HEK293 (cell line): ENCODE results near the gene GRAMD4.
A peak's percentile ranks its signal among the peaks of the same experiment; 100 is the strongest.
"Not testable (repeated sequence)": the region's sequence is repeated elsewhere in the genome, so short reads cannot be mapped to it uniquely, and the experiment has no call there.

Experiments
- CTCF ChIA-PET: fragments of 350-600 bp; formaldehyde crosslinking; extraction: SDS; loops from one replicate; lab custom pipeline; 2021; ENCODE audit warnings: antibody characterized with exemption; lab: Yijun Ruan, JAX
- POLR2A ChIA-PET: fragments of 300-600 bp; formaldehyde crosslinking; extraction: SDS; loops from one replicate; lab custom pipeline; 2020; ENCODE audit warnings: antibody characterized with exemption, inconsistent platforms; lab: Yijun Ruan, JAX
- H3K27ac ChIP-seq: fragments of 200-500 bp; sonication (Bioruptor generic); 2 replicates; pipeline ENCODE4 v1.5.1; 2014; ENCODE audit warnings: low read depth, low read length, control low read depth, inconsistent platforms; ENCODE audit errors: extremely low read depth
- H3K36me3 ChIP-seq, 2 experiments: fragments of 200-500 bp in 1 of 2; sonication (Bioruptor generic) in 1 of 2; 1 replicate in 1 of 2; 2 replicates in 1 of 2; pipeline ENCODE4 v1.5.1; 2014 to 2017; ENCODE audit warnings: inconsistent platforms in 2 of 2, low read length in 2 of 2; ENCODE audit not compliant: control insufficient read depth in 2 of 2, insufficient read depth in 1 of 2
- H3K4me1 ChIP-seq: fragments of 200-500 bp; sonication (Bioruptor generic); 2 replicates; pipeline ENCODE4 v1.5.1; 2014; ENCODE audit warnings: mild to moderate bottlenecking, low read length, inconsistent platforms; ENCODE audit not compliant: control insufficient read depth, insufficient read depth
- H3K4me3 ChIP-seq: 2 replicates; pipeline ENCODE4 v1.5.1; 2011; ENCODE audit warnings: low read depth, mild to moderate bottlenecking, control low read depth, low read length, moderate library complexity
- H3K9me3 ChIP-seq: fragments of 200-500 bp; sonication (Bioruptor generic); 2 replicates; pipeline ENCODE4 v1.5.1; 2014; ENCODE audit warnings: low read depth, low read length, inconsistent platforms; ENCODE audit not compliant: control insufficient read depth, insufficient read depth
- EGR2 ChIP-seq: fragments of 450-650 bp; formaldehyde crosslinking; IDR thresholded peaks from 2 replicates; pipeline ENCODE4 v1.5.1; 2016; ENCODE audit warnings: low read depth, missing biosample characterization, missing genetic modification characterization
- GLIS1 ChIP-seq: fragments of 450-650 bp; formaldehyde crosslinking; IDR thresholded peaks from 2 replicates; pipeline ENCODE4 v1.5.1; 2016; ENCODE audit warnings: missing biosample characterization, missing genetic modification characterization
- GLIS2 ChIP-seq: fragments of 450-650 bp; formaldehyde crosslinking; IDR thresholded peaks from 2 replicates; pipeline ENCODE4 v1.5.1; 2016; ENCODE audit warnings: missing biosample characterization, missing genetic modification characterization
- HOXA7 ChIP-seq: sonication (generic); formaldehyde crosslinking; IDR thresholded peaks from 2 replicates; pipeline ENCODE4 v1.8.1; 2022; ENCODE audit warnings: missing genetic modification reagents, borderline replicate concordance
- MZF1 ChIP-seq: fragments of 450-650 bp; formaldehyde crosslinking; IDR thresholded peaks from 2 replicates; pipeline ENCODE4 v1.5.1; 2017; ENCODE audit warnings: missing biosample characterization, missing genetic modification characterization, borderline replicate concordance
- SETDB1 ChIP-seq: IDR thresholded peaks from one replicate; pipeline ENCODE4 v1.6.1; 2017; ENCODE audit warnings: mild to moderate bottlenecking, low read length, moderate library complexity, mixed read lengths; ENCODE audit not compliant: insufficient read length
- SP3 ChIP-seq: fragments of 450-650 bp; formaldehyde crosslinking; IDR thresholded peaks from 2 replicates; pipeline ENCODE4 v1.5.1; 2016; ENCODE audit warnings: missing biosample characterization, missing genetic modification characterization
- ZBTB1 ChIP-seq: fragments of 450-650 bp; formaldehyde crosslinking; IDR thresholded peaks from 2 replicates; pipeline ENCODE4 v1.5.1; 2016; ENCODE audit warnings: missing biosample characterization, missing genetic modification characterization
- ZBTB17 ChIP-seq: fragments of 450-650 bp; formaldehyde crosslinking; IDR thresholded peaks from 2 replicates; pipeline ENCODE4 v1.5.1; 2016; ENCODE audit warnings: missing biosample characterization, missing genetic modification characterization
- ZFHX2 ChIP-seq: fragments of 450-650 bp; formaldehyde crosslinking; conservative IDR thresholded peaks from 2 replicates; pipeline ENCODE4 v1.5.1; 2016; ENCODE audit warnings: missing biosample characterization, missing genetic modification characterization
- ZNF155 ChIP-seq: fragments of 450-650 bp; formaldehyde crosslinking; IDR thresholded peaks from 2 replicates; pipeline ENCODE4 v1.5.1; 2016; ENCODE audit warnings: missing biosample characterization, missing genetic modification characterization
- ZNF311 ChIP-seq: fragments of 450-650 bp; formaldehyde crosslinking; IDR thresholded peaks from 2 replicates; pipeline ENCODE4 v1.5.1; 2017; ENCODE audit warnings: missing biosample characterization, missing genetic modification characterization, borderline replicate concordance
- ZNF324 ChIP-seq: fragments of 450-650 bp; formaldehyde crosslinking; IDR thresholded peaks from 2 replicates; pipeline ENCODE4 v1.5.1; 2016; ENCODE audit warnings: missing biosample characterization, missing genetic modification characterization
- ZNF366 ChIP-seq: fragments of 450-650 bp; formaldehyde crosslinking; conservative IDR thresholded peaks from 2 replicates; pipeline ENCODE4 v1.5.1; 2016; ENCODE audit warnings: missing biosample characterization, missing genetic modification characterization
- ZNF677 ChIP-seq: fragments of 450-650 bp; IDR thresholded peaks from 2 replicates; pipeline ENCODE4 v1.5.0; 2018; ENCODE audit warnings: missing biosample characterization, mild to moderate bottlenecking, missing genetic modification characterization, moderate library complexity
- TF ChIP-seq, protein P1 (sequence below): fragments of 450-650 bp; formaldehyde crosslinking; IDR thresholded peaks from 2 replicates; pipeline ENCODE4 v1.5.1; 2016; ENCODE audit warnings: missing biosample characterization, missing genetic modification characterization
- TF ChIP-seq, protein P2 (sequence below): fragments of 450-650 bp; formaldehyde crosslinking; IDR thresholded peaks from 2 replicates; pipeline ENCODE4 v1.5.1; 2016; ENCODE audit warnings: missing biosample characterization, missing genetic modification characterization

The GRAMD4 gene

DNA sequence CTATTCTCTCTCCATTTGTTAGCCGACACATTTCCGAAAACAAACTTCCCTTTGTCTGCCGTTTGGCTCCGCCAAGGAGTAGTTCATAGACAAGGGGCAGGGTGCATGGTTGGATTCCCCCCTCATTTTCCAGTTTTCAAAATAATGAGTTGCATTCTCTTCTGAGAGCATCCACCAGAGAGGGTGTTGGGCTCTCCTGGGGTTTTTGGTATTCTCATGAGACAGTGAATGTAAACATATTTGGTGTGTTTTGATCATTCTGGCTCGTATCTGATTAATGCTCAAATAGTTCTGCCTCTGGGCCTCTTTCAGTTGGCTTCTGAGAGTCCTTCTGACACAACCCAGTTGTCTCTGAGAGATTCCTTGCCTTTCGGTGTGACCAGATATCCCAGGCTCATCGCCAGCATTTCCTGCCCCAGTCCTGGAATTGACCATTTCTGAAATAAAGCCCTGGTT lies 21.7 kb downstream of the GRAMD4 start:
- TF ChIP-seq ZNF311 (tag by site-specific recombination) (no peak), ZBTB1 (tag by site-specific recombination) (no peak), ZNF155 (no peak), GLIS2 (tag by site-specific recombination) (no peak), SP3 (tag by site-specific recombination) (no peak), SETDB1 (no peak), MZF1 (no peak), HOXA7 (CRISPR knock-in tag) (no peak)
- TF ChIP-seq, protein P1, sequence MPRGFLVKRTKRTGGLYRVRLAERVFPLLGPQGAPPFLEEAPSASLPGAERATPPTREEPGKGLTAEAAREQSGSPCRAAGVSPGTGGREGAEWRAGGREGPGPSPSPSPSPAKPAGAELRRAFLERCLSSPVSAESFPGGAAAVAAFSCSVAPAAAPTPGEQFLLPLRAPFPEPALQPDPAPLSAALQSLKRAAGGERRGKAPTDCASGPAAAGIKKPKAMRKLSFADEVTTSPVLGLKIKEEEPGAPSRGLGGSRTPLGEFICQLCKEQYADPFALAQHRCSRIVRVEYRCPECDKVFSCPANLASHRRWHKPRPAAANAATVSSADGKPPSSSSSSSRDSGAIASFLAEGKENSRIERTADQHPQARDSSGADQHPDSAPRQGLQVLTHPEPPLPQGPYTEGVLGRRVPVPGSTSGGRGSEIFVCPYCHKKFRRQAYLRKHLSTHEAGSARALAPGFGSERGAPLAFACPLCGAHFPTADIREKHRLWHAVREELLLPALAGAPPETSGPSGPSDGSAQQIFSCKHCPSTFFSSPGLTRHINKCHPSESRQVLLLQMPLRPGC (tag by site-specific recombination): no peak
- TF ChIP-seq, protein P2, sequence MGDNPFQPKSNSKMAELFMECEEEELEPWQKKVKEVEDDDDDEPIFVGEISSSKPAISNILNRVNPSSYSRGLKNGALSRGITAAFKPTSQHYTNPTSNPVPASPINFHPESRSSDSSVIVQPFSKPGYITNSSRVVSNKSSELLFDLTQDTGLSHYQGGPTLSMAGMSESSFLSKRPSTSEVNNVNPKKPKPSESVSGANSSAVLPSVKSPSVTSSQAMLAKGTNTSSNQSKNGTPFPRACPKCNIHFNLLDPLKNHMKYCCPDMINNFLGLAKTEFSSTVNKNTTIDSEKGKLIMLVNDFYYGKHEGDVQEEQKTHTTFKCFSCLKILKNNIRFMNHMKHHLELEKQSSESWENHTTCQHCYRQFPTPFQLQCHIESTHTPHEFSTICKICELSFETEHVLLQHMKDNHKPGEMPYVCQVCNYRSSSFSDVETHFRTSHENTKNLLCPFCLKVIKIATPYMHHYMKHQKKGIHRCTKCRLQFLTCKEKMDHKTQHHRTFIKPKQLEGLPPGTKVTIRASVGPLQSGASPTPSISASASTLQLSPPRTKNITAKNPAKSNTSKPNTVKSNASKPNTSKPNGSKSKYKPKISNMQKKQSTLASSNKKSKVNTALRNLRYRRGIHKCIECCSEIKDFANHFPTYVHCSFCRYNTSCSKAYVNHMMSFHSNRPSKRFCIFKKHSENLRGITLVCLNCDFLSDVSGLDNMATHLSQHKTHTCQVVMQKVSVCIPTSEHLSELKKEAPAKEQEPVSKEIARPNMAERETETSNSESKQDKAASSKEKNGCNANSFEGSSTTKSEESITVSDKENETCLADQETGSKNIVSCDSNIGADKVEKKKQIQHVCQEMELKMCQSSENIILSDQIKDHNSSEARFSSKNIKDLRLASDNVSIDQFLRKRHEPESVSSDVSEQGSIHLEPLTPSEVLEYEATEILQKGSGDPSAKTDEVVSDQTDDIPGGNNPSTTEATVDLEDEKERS (tag by site-specific recombination): no peak
- TF ChIP-seq, all 188 proteins: peak for 0
- Histone ChIP-seq H3K27ac (no peak overlapping the region), H3K36me3 (peaks cover 0 to 11% of the 10 kb centered on the region in 2 experiments; a peak in 1 of 3 replicates), H3K4me1 (no peaks in the 10 kb centered on the region), H3K9me3 (no peaks in the 10 kb centered on the region), H3K4me3 (no peak overlapping the region)
- CTCF ChIA-PET: no interaction called here
- POLR2A ChIA-PET: no interaction called here

DNA sequence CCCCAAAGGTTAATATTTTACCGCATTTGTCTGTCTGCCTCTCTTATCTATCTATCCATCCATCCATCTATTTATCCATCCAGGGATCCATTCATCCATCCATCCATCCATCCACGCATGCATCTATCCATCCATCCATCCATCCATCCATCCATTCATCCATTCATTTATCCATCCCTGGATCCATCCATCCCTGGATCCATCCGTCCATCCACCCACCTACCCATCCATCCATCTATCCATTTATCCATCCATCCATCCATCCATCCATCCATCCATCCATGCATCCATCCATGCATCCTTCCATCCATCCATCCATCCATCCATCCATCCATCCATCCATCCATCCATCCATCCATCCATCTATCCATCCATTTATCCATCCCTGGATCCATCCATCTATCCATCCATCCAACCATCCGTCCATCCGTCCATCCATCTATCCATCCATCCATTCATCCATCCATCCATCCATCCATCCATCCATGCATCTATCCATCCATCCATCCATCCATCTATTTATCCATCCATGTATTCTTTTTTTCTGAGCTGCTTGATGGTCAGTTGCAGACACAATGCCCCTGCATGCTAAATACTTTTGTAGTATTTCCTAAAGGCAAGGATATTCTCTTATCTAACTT lies 22.8 kb downstream of the GRAMD4 start:
- H3K9me3 ChIP-seq, H3K4me1 ChIP-seq, H3K36me3 ChIP-seq, H3K4me3 ChIP-seq, H3K27ac ChIP-seq, POLR2A ChIA-PET: not testable (repeated sequence)
- TF ChIP-seq ZBTB17: peak; percentile 94
- TF ChIP-seq ZNF366: peak; percentile 94
- CTCF ChIA-PET: interaction anchor here (0.7 kb wide), 1 partner anchor 347 kb away, joined by 4 read pairs; no protein-coding TSS in a partner anchor

DNA sequence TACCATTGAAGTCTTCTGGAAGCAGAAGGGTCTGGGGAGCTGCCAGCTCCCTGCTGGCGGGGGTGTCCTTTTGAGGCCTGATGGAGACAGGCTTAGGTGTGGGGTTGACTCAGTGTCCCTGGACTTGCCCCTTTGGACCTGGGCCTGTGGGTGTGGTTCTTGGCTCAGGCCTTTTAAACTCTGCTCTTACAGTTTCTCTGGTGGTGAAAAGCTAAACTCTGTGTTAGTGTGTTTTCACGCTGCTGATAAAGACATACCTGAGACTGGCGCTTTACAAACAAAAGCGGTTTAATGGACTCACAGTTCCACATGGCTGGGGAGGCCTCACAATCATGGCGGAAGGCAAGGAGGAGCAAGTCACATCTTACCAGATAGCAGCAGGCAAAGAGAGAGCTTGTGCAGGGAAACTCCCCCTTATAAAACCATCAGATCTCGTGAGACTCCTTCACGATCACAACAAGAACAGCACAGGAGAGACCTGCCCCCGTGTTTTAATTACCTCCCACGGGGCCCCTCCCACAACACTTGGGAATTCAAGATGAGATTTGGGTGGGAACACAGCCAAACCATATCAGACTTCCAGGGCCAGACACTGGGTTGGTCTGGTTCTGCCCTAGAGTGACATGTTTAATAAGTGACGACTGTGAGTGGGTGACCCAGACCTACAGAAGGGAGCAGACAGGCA lies 26.5 kb downstream of the GRAMD4 start:
- Histone ChIP-seq H3K9me3 (no peaks in the 10 kb centered on the region), H3K4me3 (no peak overlapping the region), H3K36me3 (peaks cover 0 to 4% of the 10 kb centered on the region in 2 experiments; a peak in 1 of 3 replicates), H3K27ac (no peak overlapping the region), H3K4me1 (no peaks in the 10 kb centered on the region)
- CTCF ChIA-PET: no interaction called here
- TF ChIP-seq ZNF677 (tag by site-specific recombination) (0 out of 2 replicates have a peak, but pooled peaks have one; percentile 50), EGR2 (tag by site-specific recombination) (peak; percentile 78), GLIS1 (tag by site-specific recombination) (peak; percentile 86), ZFHX2 (tag by site-specific recombination) (peak; percentile 80), ZNF324 (no peak)
- POLR2A ChIA-PET: no interaction called here
